ENCODE data around the gene HCFC1R1.

HCFC1R1 gene

DNA sequence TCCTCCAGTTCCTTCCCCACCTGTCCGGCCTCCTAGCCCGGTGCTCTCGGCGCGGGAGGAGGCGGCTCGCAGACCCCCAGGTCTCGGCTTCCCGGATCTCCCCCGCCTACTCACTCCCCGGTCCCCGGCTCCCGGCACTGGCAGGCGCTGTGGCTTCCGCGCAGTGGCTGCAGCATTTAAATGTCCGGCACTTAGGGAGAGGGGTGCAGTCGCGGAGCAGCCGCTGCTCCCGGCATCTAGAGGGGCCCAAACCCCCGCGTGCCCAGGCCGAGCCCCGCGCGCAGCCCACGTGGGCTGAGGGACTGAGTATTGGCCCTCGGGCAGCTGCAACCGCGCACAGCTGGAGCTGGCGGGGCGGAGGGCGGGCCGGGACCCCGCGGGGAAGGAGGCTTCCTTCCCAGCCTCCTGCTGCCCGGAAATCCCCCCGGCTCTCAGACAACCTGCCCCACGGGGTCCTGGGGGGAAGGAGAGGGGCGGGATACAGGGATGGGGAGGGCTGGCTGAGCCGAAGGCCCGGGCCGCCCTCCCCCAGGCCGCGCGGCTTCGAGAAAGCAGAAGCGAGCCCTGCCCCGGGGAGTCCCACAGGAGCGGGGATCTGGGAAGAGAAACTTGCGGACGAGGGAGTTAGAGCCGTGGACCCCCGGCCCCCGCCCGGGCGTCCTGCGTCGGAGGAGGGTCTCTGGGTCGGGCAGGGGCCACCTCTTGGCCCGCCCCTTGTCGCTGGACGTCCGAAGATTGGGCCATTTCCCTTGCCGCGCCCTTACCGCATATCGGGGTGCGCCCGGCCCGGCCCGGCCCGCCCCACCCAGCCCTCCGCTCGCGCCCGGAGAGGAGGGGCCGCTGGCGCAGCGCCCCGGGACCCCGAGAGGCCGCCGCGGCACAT is 22.3 kb upstream of the HCFC1R1 start, which contains the start of gene MMP25 (continued):
- TF ChIP-seq, protein P1, sequence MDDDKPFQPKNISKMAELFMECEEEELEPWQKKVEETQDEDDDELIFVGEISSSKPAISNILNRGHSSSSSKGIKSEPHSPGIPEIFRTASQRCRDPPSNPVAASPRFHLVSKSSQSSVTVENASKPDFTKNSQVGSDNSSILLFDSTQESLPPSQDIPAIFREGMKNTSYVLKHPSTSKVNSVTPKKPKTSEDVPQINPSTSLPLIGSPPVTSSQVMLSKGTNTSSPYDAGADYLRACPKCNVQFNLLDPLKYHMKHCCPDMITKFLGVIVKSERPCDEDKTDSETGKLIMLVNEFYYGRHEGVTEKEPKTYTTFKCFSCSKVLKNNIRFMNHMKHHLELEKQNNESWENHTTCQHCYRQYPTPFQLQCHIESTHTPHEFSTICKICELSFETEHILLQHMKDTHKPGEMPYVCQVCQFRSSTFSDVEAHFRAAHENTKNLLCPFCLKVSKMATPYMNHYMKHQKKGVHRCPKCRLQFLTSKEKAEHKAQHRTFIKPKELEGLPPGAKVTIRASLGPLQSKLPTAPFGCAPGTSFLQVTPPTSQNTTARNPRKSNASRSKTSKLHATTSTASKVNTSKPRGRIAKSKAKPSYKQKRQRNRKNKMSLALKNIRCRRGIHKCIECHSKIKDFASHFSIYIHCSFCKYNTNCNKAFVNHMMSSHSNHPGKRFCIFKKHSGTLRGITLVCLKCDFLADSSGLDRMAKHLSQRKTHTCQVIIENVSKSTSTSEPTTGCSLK (tag by site-specific recombination; IDR thresholded peaks at IDR 0.05) = no peak
- TF ChIP-seq SP7 (tag by site-specific recombination; IDR thresholded peaks at IDR 0.05) = peak; percentile 81
- 0 out of 2 replicates have a peak, but pooled peaks have one; percentile 48 for TF ChIP-seq ZBTB48 (tag by site-specific recombination; IDR thresholded peaks at IDR 0.05)
- TF ChIP-seq ZBTB8A (tag by site-specific recombination; IDR thresholded peaks at IDR 0.05) = peak; percentile 56; the same call in 1 of the 2 replicates

GRCh38 chr16:3044708-3045107 is 21.0 kb upstream of the HCFC1R1 start:
- CTCF ChIA-PET = interaction anchor here (0.7 to 2.0 kb wide), 4 partner anchors 13 to 92 kb away, joined by 3 to 13 read pairs (median 6); no protein-coding TSS in a partner anchor
- TF ChIP-seq ZFP37 (tag by site-specific recombination; IDR thresholded peaks at IDR 0.05) (no peak), ZNF138 (tag by site-specific recombination; IDR thresholded peaks at IDR 0.05; ENCODE audit: borderline replicate concordance) (no peak), ZBTB1 (tag by site-specific recombination; IDR thresholded peaks at IDR 0.05) (no peak), HOXD13 (CRISPR knock-in tag; IDR thresholded peaks at IDR 0.05; ENCODE audit: borderline replicate concordance) (no peak), ZNF658 (tag by site-specific recombination; IDR thresholded peaks at IDR 0.05) (no peak), ZFHX2 (tag by site-specific recombination; conservative IDR thresholded peaks at IDR 0.05) (no peak), ZNF776 (tag by site-specific recombination; IDR thresholded peaks at IDR 0.05; ENCODE audit: borderline replicate concordance) (no peak), ZNF660 (tag by site-specific recombination; IDR thresholded peaks at IDR 0.05) (no peak)
- H3K9me3 ChIP-seq (ENCODE audit: control insufficient read depth, insufficient read depth, low read depth, low read length) = no peaks in the 10 kb centered on the region
- no peaks in the 10 kb centered on the region for H3K36me3 ChIP-seq (ENCODE audit: control insufficient read depth in 2 of 2, insufficient read depth in 1 of 2, low read length in 2 of 2)
- H3K4me3 ChIP-seq (ENCODE audit: low read depth, low read length) = no peak overlapping the region
- no peak overlapping the region for H3K27ac ChIP-seq (ENCODE audit: extremely low read depth, low read depth, low read length)
- POLR2A ChIA-PET = no interaction called here
- no peaks in the 10 kb centered on the region for H3K4me1 ChIP-seq (ENCODE audit: control insufficient read depth, insufficient read depth, low read length)

- no peaks in the 10 kb centered on the region for H3K36me3 ChIP-seq (ENCODE audit: control insufficient read depth in 2 of 2, insufficient read depth in 1 of 2, low read length in 2 of 2)
- TF ChIP-seq HOXA7 (CRISPR knock-in tag; IDR thresholded peaks at IDR 0.05; ENCODE audit: borderline replicate concordance) (no peak), OVOL3 (tag by site-specific recombination; IDR thresholded peaks at IDR 0.05) (no peak), GLIS1 (tag by site-specific recombination; IDR thresholded peaks at IDR 0.05) (0 out of 2 replicates have a peak, but pooled peaks have one; percentile 32)
- ChIA-PET POLR2A (interaction anchor here (0.6 to 2.2 kb wide), 5 partner anchors 9 to 1727 kb away, joined by 3 to 9 read pairs (median 3); no protein-coding TSS in a partner anchor), CTCF (interaction anchor here (7.2 kb wide), 1 partner anchor 13 kb away, joined by 87 read pairs; no protein-coding TSS in a partner anchor)
- no peak overlapping the region for H3K27ac ChIP-seq (ENCODE audit: extremely low read depth, low read depth, low read length)
- H3K4me1 ChIP-seq (ENCODE audit: control insufficient read depth, insufficient read depth, low read length) = no peaks in the 10 kb centered on the region
- H3K4me3 ChIP-seq (ENCODE audit: low read depth, low read length) = no peak overlapping the region
- no peaks in the 10 kb centered on the region for H3K9me3 ChIP-seq (ENCODE audit: control insufficient read depth, insufficient read depth, low read depth, low read length)
These were observed 18.6 kb upstream of the HCFC1R1 start for GRCh38 chr16:3042376-3042775.

DNA sequence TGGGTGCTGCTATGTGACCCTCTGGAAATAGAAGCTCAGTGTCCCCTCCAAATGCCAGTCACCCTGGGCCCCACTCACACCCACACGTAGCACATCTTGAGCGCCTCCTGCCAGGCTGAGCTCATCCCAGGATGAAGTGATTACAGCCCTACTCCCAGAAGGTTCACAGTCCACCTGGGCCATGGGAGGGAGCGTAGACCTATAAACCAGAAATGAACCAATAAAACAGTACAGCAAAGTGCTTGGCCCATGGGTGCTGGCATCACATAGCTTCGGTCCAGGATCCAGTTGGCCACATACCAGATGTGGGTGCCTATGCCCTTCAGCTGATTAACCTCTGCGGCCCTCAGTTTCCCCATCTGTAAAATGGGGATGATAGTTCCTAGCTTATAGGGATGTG is 15.2 kb upstream of the HCFC1R1 start:
- Histone ChIP-seq H3K4me1 (ENCODE audit: control insufficient read depth, insufficient read depth, low read length) (no peaks in the 10 kb centered on the region), H3K9me3 (ENCODE audit: control insufficient read depth, insufficient read depth, low read depth, low read length) (no peaks in the 10 kb centered on the region), H3K36me3 (ENCODE audit: control insufficient read depth in 2 of 2, insufficient read depth in 1 of 2, low read length in 2 of 2) (no peaks in the 10 kb centered on the region), H3K27ac (ENCODE audit: extremely low read depth, low read depth, low read length) (no peak overlapping the region), H3K4me3 (ENCODE audit: low read depth, low read length) (no peak overlapping the region)
- 0 out of 2 replicates have a peak, but pooled peaks have one; percentile 20 for TF ChIP-seq ZNF140 (tag by site-specific recombination; IDR thresholded peaks at IDR 0.05)
- TF ChIP-seq ZNF585B (tag by site-specific recombination; IDR thresholded peaks at IDR 0.05) = no peak
- TF ChIP-seq ZFHX2 (tag by site-specific recombination; conservative IDR thresholded peaks at IDR 0.05) = peak; percentile 39; the same call in 1 of the 2 replicates
- 0 out of 2 replicates have a peak, but pooled peaks have one; percentile 50 for TF ChIP-seq ZFP69B (tag by site-specific recombination; IDR thresholded peaks at IDR 0.05)
- TF ChIP-seq ZNF692 (tag by site-specific recombination; IDR thresholded peaks at IDR 0.05) = peak; percentile 51; the same call in 1 of the 2 replicates
- 0 out of 2 replicates have a peak, but pooled peaks have one; percentile 13 for TF ChIP-seq EGR2 (tag by site-specific recombination; IDR thresholded peaks at IDR 0.05; ENCODE audit: low read depth)
- TF ChIP-seq ZBTB17 (tag by site-specific recombination; IDR thresholded peaks at IDR 0.05) = no peak
- ChIA-PET CTCF (interaction anchor here (0.6 to 7.2 kb wide), 4 partner anchors 9 to 91 kb away, joined by 3 to 87 read pairs (median 6); no protein-coding TSS in a partner anchor), POLR2A (interaction anchor here (0.8 to 3.0 kb wide), 3 partner anchors 10 to 94 kb away, joined by 3 to 10 read pairs (median 4); partner anchors contain the start of gene TNFRSF12A)

Measured in HEK293 (cell line).